Astrocyte of the spinal cord (primary cell): ENCODE results near the gene UGT1A4.

Experiments used
- DNase-seq: peaks from one replicate; pipeline ENCODE4 v3.0.0; 2011; ENCODE audit warnings: low read depth, low spot score
- H3K4me3 ChIP-seq: 2 replicates; pipeline ENCODE4 v1.5.1; 2011; ENCODE audit warnings: low read depth, mild to moderate bottlenecking, low read length, moderate library complexity
- in situ Hi-C: cut with HindIII; loops from 2 replicates; pipeline ENCODE4 v1.10.0; 2017; ENCODE audit warnings: low sequenced_read_pairs
- TF ChIP-seq, protein P1 (sequence below): IDR thresholded peaks from 2 replicates; pipeline ENCODE4 v1.5.1; 2012; ENCODE audit warnings: low read depth, mild to moderate bottlenecking, low read length, inconsistent platforms

Gene UGT1A4

GRCh38 chr2:233807215-233807865 is 88.8 kb downstream of the UGT1A4 start:
- no peak overlapping the region for H3K4me3 ChIP-seq
- TF ChIP-seq, protein P1, sequence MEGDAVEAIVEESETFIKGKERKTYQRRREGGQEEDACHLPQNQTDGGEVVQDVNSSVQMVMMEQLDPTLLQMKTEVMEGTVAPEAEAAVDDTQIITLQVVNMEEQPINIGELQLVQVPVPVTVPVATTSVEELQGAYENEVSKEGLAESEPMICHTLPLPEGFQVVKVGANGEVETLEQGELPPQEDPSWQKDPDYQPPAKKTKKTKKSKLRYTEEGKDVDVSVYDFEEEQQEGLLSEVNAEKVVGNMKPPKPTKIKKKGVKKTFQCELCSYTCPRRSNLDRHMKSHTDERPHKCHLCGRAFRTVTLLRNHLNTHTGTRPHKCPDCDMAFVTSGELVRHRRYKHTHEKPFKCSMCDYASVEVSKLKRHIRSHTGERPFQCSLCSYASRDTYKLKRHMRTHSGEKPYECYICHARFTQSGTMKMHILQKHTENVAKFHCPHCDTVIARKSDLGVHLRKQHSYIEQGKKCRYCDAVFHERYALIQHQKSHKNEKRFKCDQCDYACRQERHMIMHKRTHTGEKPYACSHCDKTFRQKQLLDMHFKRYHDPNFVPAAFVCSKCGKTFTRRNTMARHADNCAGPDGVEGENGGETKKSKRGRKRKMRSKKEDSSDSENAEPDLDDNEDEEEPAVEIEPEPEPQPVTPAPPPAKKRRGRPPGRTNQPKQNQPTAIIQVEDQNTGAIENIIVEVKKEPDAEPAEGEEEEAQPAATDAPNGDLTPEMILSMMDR: no peak
- in situ Hi-C loops: no loop called here
- DNase-seq: no peak

DNA sequence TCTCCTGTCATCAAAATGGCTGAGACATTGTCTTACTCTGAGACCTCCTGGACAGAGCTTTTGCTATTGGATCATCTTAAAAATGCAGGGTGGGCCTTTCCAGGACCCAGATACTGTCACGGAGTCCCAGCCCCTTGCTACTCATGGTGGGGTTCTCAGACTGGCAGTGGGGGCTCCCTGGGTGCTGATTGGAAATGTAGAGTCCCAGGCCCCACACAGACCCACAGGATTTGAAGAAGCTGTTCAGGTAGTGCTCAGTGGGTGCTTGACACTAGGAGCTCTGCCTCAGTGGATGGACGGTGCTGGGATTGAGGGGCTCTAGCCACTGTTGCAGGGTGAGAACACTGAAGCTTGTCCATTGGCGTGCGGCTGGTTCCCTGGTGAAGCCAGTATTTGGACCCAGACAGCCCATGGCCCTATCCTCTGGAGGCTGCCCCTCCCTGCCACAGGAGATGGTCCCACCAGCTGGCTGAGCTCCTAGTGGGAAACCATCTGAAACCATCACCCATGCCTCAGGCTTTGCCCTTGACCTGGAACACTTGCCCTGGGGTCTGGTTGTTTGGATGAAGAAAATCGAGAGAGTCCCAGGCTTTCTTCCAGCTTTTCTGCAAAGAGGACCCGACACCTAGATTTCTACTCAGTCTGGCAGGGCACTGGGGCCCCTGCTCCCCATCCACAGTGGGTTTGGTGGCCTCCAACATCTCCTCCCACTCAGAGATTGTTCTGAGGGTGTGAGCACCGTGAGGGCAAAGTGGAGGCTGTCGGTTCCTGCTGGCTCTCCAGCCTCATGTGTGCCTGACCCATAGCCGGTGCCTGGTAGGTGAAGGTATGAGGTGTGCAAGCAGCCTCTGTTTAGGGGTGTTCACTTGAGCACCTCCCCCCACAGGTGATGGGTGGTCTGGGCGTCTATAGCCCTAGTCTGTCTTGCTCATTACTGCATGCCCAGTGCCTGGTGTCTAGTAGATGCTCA is 89.7 kb downstream of the UGT1A4 start:
- in situ Hi-C loops: no loop called here
- H3K4me3 ChIP-seq: no peak overlapping the region
- TF ChIP-seq, protein P1: no peak
- no peak for DNase-seq

DNA sequence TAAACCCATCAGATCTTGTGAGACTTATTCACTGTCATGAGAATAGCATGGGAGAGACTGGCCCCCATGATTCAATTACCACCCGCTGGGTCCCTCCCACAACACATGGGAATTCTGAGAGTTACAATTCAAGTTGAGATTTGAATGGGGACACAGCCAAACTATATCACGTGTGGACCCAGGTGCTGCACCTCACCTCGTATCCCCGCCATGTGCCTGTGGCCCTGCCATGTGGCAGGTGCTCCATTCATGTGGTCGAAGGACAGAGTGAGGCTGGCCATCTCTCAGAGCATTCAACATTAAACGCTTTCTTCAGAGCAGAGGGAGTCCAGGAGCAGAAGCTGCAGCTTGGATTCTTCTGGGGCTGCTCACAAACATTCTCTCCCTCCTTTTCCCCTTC is 91.8 kb downstream of the UGT1A4 start:
- TF ChIP-seq, protein P1: no peak
- no peak for DNase-seq
- in situ Hi-C loops: no loop called here
- H3K4me3 ChIP-seq: no peak overlapping the region

DNA sequence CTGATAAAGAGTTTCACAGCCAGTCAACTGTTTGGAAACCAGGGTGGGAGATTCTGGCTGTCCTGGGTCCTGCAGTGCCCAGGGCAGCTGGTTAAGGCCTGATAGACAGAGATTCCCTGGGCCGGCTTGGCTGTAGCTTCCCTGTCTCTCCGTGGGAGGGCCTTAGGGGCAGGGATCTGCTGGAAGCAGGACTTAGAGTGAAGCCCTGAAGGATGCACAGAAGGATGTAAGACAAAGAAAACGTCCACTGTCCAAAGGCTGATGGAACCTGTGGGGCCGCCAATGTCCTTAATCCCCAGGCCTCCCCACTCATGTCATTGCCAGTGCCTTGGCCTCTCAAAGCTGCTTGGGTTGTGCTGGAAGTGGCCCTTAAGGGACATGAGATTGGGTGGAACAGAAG is 92.6 kb downstream of the UGT1A4 start:
- no peak for DNase-seq
- in situ Hi-C loops: no loop called here
- TF ChIP-seq, protein P1: no peak
- H3K4me3 ChIP-seq: no peak overlapping the region

DNA sequence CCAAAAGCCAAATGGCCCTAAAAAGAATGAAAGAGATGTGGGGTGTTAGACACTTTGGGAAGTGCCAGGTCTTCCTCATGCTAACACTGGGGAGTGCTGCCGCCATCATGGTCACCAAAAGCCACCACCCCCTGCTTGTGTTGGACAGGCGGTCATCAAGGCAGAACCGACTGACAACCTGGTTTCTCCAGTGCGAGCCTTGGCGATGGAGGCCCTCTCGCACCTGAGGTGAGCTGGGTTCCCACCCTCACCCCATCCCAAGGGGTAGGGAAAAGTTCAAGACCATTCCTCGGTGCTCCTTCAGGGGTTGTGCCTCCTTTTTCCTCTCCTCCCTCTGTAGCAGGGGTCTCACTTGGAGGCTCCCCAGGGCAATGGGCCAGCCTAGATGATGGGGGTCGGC is 93.2 kb downstream of the UGT1A4 start:
- in situ Hi-C loops: no loop called here
- DNase-seq: no peak
- TF ChIP-seq, protein P1: no peak
- H3K4me3 ChIP-seq: no peak overlapping the region

- in situ Hi-C loops: no loop called here
- no peak for DNase-seq
- H3K4me3 ChIP-seq: no peak overlapping the region
- TF ChIP-seq, protein P1: no peak
Observed at GRCh38 chr2:233813236-233814055, 94.9 kb downstream of the UGT1A4 start.
